ENCODE results near the gene TAF1C. TPM values are rescaled to one million over a fixed set of nuclear protein-coding genes. Genes with fewer than 3 reads are reported as not detected.

The TAF1C gene
- total RNA-seq, 1 experiment from 2014 or later: 89.7 TPM

DNA sequence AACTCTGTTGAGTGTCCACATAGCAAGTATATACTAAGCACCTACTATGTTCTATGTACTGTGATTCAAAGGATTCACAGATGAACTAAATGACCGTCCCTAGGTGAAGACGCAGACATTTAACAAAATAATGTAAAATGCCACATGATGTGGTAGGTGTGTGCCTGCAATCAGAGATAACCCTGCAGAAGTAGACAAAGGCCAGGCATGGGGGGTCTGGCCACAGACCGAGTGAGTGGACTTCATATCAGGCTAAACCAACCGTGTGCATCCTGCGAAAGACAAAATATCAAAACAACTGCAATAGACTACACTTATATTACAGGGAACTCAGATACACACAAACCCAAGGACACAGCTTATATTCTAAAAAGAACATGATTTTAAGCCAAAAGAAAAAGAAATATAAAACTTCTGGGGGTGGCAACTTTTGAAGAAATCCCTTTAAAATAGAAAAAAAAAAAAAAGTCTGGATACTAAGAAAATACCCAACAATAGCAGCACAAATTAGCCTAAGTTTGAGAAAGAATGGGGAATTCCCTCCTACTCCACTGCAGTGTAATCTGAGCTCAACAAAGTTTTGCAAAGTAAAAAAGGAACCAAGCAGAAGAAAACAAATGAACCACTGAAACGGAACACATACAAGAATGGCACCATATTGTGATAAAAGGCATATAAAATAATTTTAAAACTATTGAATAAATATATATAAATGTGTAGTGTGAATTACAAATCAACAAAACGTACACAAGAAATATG lies 54.2 kb downstream of the TAF1C start:
- TF ChIP-seq RORB (CRISPR knock-in tag; IDR thresholded peaks at IDR 0.05) (no peak), MLX (CRISPR knock-in tag; IDR thresholded peaks at IDR 0.05) (no peak), ZSCAN18 (CRISPR knock-in tag; IDR thresholded peaks at IDR 0.05) (no peak), ATF3 (CRISPR knock-in tag; conservative IDR thresholded peaks at IDR 0.05) (no peak), ATF1 (CRISPR knock-in tag; IDR thresholded peaks at IDR 0.05) (no peak), ZNF281 (CRISPR knock-in tag; IDR thresholded peaks at IDR 0.05) (no peak), TEAD4 (CRISPR knock-in tag; IDR thresholded peaks at IDR 0.05) (no peak), CREM (CRISPR knock-in tag; IDR thresholded peaks at IDR 0.05) (no peak), STAT6 (CRISPR knock-in tag; conservative IDR thresholded peaks at IDR 0.05; ENCODE audit: low read depth) (no peak), IRF2 (CRISPR knock-in tag; IDR thresholded peaks at IDR 0.05; ENCODE audit: borderline replicate concordance, low read depth) (no peak), EMX1 (CRISPR knock-in tag; IDR thresholded peaks at IDR 0.05) (no peak), NR1H2 (CRISPR knock-in tag; IDR thresholded peaks at IDR 0.05) (no peak)
- TF ChIP-seq, protein P1, sequence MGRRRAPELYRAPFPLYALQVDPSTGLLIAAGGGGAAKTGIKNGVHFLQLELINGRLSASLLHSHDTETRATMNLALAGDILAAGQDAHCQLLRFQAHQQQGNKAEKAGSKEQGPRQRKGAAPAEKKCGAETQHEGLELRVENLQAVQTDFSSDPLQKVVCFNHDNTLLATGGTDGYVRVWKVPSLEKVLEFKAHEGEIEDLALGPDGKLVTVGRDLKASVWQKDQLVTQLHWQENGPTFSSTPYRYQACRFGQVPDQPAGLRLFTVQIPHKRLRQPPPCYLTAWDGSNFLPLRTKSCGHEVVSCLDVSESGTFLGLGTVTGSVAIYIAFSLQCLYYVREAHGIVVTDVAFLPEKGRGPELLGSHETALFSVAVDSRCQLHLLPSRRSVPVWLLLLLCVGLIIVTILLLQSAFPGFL (CRISPR knock-in tag; IDR thresholded peaks at IDR 0.05; ENCODE audit: borderline replicate concordance): no peak
- TF ChIP-seq, protein P2, sequence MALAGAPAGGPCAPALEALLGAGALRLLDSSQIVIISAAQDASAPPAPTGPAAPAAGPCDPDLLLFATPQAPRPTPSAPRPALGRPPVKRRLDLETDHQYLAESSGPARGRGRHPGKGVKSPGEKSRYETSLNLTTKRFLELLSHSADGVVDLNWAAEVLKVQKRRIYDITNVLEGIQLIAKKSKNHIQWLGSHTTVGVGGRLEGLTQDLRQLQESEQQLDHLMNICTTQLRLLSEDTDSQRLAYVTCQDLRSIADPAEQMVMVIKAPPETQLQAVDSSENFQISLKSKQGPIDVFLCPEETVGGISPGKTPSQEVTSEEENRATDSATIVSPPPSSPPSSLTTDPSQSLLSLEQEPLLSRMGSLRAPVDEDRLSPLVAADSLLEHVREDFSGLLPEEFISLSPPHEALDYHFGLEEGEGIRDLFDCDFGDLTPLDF (CRISPR knock-in tag; IDR thresholded peaks at IDR 0.05): no peak
- TF ChIP-seq, protein P3, sequence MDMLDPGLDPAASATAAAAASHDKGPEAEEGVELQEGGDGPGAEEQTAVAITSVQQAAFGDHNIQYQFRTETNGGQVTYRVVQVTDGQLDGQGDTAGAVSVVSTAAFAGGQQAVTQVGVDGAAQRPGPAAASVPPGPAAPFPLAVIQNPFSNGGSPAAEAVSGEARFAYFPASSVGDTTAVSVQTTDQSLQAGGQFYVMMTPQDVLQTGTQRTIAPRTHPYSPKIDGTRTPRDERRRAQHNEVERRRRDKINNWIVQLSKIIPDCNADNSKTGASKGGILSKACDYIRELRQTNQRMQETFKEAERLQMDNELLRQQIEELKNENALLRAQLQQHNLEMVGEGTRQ (CRISPR knock-in tag; IDR thresholded peaks at IDR 0.05): no peak
- H3K36me3 Mint-ChIP-seq: peaks cover 26% of the 10 kb centered on the region
- no peaks in the 10 kb centered on the region for H3K9me3 Mint-ChIP-seq
- ATAC-seq (no peak), DNase-seq (ENCODE audit: low spot score) (no peak)
- ChIA-PET CTCF (interaction anchor here (0.6 to 1.0 kb wide), 2 partner anchors 16 to 24 kb away, joined by 3 read pairs; partner anchors contain the start of gene MBTPS1), POLR2A (interaction anchor here (0.6 kb wide), 1 partner anchor 40 kb away, joined by 4 read pairs; no protein-coding TSS in a partner anchor)
- H3K4me1 Mint-ChIP-seq: peaks cover 28% of the 10 kb centered on the region
- H3K27me3 Mint-ChIP-seq (ENCODE audit: low read depth): no peaks in the 10 kb centered on the region
- no peak overlapping the region for H3K4me3 Mint-ChIP-seq
- H3K27ac Mint-ChIP-seq: 0 out of 2 replicates have a peak overlapping the region, but pooled peaks have one; percentile 52
